SJSA1 (cell line): ENCODE measurements around the gene SFRP4. TPM values are rescaled to one million over a fixed set of nuclear protein-coding genes. Genes with fewer than 3 reads are reported as not detected.

Source experiments
- total RNA-seq: library from RNA; depleted of rRNA; stranded (reverse); fragments of >200 nt; shearing (Covaris generic); gene quantifications from 2 replicates; pipeline ENCODE4 v1.2.3, GENCODE V29; 2014; rRNA removed

SFRP4 gene
- total RNA-seq, 1 experiment from 2014 or later = not detected

Other genes with a start within 250 kb of the SFRP4 start
- not detected in 2 replicates for gene GPR141, start 233.1 kb downstream of the SFRP4 start, total RNA-seq
- not detected in 2 replicates for gene NME8, start 68.2 kb downstream of the SFRP4 start, total RNA-seq
- gene EPDR1, start 3.8 kb upstream of the SFRP4 start, total RNA-seq = 46.2 and 58.1 TPM in 2 replicates